Measurements from ENCODE around the gene ZNF740. TPM values are rescaled to one million over a fixed set of nuclear protein-coding genes. Genes with fewer than 3 reads are reported as not detected.

ZNF740 gene
- total RNA-seq, 1 donor from 2014 or later, result 16.6 TPM

DNA sequence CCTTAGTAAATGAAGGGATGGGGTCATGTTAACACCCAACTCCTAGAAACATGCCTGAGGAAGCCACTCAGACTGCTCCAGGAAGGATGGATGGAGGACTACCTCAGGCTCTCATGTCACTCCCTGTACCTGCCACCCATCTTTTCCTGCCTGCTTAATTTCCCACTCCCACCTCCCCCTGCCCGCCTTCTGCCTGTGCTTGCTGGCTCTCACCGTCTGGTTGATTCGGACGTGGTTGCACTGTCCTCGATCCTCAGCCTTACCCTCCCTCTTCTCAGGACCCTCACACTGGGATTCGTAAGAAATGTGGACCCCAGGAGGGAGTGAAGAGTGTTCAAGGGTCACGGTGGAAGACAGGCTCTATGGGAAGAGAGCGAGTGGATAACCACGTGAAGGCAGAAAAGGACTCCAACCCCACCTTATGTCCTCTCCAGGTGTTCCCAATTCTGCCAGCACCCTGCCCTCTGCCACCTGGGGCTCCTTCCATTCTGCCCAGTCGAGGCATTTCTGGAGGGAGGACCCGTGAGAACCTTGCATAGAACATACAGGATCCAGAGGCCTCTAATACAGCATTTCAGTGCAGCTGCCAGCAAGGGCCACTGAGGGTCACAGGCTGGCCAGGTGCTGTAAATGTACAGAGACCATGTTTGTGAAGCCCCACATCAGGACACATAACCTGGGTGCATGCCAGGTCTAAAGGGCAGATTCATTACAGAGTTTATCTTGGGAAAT lies 13.6 kb downstream of the ZNF740 start:
- Histone ChIP-seq H3K36me3 (ENCODE audit: control insufficient read depth, insufficient read depth, low read length) (peaks cover 1% of the 10 kb centered on the region), H3K27me3 (ENCODE audit: control insufficient read depth, insufficient read depth, low read length) (no peaks in the 10 kb centered on the region), H3K4me3 (ENCODE audit: low read depth, low read length) (no peak overlapping the region)
- FAIRE-seq, result peak; percentile 81
- TF ChIP-seq, protein P1, sequence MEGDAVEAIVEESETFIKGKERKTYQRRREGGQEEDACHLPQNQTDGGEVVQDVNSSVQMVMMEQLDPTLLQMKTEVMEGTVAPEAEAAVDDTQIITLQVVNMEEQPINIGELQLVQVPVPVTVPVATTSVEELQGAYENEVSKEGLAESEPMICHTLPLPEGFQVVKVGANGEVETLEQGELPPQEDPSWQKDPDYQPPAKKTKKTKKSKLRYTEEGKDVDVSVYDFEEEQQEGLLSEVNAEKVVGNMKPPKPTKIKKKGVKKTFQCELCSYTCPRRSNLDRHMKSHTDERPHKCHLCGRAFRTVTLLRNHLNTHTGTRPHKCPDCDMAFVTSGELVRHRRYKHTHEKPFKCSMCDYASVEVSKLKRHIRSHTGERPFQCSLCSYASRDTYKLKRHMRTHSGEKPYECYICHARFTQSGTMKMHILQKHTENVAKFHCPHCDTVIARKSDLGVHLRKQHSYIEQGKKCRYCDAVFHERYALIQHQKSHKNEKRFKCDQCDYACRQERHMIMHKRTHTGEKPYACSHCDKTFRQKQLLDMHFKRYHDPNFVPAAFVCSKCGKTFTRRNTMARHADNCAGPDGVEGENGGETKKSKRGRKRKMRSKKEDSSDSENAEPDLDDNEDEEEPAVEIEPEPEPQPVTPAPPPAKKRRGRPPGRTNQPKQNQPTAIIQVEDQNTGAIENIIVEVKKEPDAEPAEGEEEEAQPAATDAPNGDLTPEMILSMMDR (IDR thresholded peaks at IDR 0.05; ENCODE audit: insufficient read depth, low read length, severe bottlenecking), result no peak
- no peak for DNase-seq (ENCODE audit: low read depth)

DNA sequence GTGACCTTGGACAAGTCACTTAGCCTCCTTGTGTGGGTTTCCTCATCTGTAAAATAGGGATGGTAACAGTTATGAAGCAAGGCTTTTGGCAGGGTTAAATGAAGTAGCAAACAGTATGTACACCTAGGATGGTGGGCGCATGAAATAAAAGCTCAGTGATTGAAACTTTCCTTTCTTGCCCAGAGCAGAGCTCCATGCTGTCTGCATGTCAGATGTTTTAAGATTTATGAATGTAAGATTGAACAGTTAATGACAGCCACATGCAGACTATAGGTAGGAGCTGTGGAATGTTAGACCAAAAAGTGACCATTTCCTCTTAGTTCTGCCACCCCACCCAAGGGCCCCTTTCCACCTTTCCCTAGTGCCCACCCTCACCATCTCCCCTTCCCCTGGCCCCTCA lies 14.5 kb downstream of the ZNF740 start:
- Histone ChIP-seq H3K27me3 (ENCODE audit: control insufficient read depth, insufficient read depth, low read length) (no peaks in the 10 kb centered on the region), H3K4me3 (ENCODE audit: low read depth, low read length) (no peak overlapping the region), H3K36me3 (ENCODE audit: control insufficient read depth, insufficient read depth, low read length) (peaks cover 1% of the 10 kb centered on the region)
- no peak for DNase-seq (ENCODE audit: low read depth)
- FAIRE-seq, result no peak
- TF ChIP-seq, protein P1 (IDR thresholded peaks at IDR 0.05; ENCODE audit: insufficient read depth, low read length, severe bottlenecking), result no peak

DNA sequence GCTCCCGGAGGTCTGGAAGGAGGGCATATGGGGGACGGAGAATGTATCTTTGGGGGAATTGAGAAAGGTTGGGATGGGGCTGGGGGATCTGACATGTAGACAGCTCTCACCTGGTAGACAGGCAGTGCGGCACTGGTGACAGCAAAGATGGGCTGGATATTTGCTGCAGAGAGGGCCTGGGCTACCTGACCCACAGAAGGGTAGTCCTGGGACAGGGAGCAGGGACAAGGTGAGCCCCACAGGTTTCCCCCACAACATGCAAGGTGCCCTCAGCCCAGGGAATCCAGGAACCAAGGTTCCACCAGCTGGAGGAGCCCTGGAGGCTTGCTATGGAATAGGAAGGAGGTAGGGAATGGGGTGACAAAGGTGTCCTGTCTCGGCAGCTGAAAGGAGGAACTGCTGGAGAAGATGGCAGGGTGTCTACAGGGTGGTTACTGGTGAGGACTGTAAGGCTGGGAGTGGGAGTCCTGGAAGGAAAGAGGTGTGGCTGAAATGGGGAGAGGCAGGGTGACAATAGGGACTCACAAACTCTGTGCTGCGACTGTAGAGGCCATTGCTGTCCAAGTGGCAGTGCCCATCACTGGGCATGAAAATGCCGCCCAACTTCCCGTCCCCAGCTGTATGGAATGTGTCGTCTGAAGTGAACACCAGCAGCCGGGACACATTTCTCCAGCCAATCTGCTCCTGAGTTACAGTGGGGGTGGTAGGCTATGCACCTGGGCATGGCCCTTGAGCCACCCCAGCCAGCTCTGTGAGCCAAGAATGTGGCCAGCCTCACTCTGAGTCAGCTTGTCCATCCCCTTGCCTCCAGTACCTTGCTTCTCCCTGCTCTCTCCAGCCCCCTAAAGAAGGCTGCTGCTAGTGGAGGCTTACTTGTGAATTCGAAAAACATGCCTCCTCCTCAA lies 15.2 kb downstream of the ZNF740 start:
- DNase-seq (ENCODE audit: low read depth) (peak; percentile 35), FAIRE-seq (no peak)
- H3K4me3 ChIP-seq (ENCODE audit: low read depth, low read length), result no peak overlapping the region
- TF ChIP-seq, protein P1 (IDR thresholded peaks at IDR 0.05; ENCODE audit: insufficient read depth, low read length, severe bottlenecking), result no peak
- H3K36me3 ChIP-seq (ENCODE audit: control insufficient read depth, insufficient read depth, low read length), result no peaks in the 10 kb centered on the region
- H3K27me3 ChIP-seq (ENCODE audit: control insufficient read depth, insufficient read depth, low read length), result no peaks in the 10 kb centered on the region

DNA sequence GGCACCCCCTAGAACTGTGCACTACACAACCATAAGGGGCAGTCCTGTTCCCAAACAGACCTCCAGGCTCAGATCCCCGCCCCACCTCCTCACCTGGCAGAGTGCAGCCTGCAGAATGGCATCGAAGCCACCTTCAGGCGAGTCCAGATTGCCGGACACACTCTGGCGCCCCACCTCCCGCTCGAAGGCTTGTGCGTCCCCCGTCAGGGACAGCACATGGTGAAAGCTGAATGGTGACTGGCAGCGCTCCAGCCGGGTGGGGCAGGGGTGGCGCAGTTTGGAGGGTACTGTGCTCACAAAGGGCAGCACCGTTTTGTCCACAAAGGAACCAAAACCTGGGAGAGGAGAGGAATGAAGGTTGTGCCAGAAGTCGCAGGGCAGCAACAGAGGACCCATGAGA lies 16.0 kb downstream of the ZNF740 start:
- Histone ChIP-seq H3K36me3 (ENCODE audit: control insufficient read depth, insufficient read depth, low read length) (no peaks in the 10 kb centered on the region), H3K27me3 (ENCODE audit: control insufficient read depth, insufficient read depth, low read length) (no peaks in the 10 kb centered on the region), H3K4me3 (ENCODE audit: low read depth, low read length) (no peak overlapping the region)
- DNase-seq (ENCODE audit: low read depth), result no peak
- TF ChIP-seq, protein P1 (IDR thresholded peaks at IDR 0.05; ENCODE audit: insufficient read depth, low read length, severe bottlenecking), result peak; percentile 4
- no peak for FAIRE-seq

DNA sequence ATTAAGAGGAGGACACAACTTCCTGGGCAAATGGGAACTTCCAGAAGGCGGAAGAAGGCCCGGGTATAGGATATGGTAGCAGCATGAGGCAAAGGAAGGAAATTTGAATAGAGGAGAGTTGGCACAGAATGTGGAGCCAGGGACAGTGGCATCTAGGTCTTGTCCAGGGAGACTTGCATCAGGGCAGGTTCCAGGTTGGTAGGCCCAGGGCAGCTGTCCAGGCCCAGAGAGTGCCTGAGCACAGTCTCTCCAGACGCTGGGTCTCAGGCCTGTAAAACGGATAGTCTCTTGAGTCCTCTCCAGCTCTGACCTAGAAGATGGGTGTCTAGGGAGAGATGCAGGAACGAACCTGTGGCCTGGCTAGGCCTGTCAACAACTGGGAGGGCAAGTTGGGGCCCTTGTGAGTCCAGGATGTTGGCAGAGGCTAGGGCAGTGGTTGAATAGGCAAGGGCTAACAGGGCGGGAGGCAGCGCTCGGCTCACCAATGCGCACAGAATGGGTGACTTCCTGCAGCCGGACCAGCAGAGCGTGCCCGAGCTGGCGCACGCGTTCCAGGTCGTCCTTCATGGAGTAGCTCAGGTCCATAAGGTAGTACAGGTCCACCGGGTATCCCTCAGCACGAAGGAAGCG lies 16.6 kb downstream of the ZNF740 start:
- Histone ChIP-seq H3K36me3 (ENCODE audit: control insufficient read depth, insufficient read depth, low read length) (no peaks in the 10 kb centered on the region), H3K4me3 (ENCODE audit: low read depth, low read length) (no peak overlapping the region)

More for the DNA sequence above, 16.6 kb downstream of the ZNF740 start:
- H3K27me3 ChIP-seq (ENCODE audit: control insufficient read depth, insufficient read depth, low read length), result no peaks in the 10 kb centered on the region
- TF ChIP-seq, protein P1 (IDR thresholded peaks at IDR 0.05; ENCODE audit: insufficient read depth, low read length, severe bottlenecking), result no peak
- DNase-seq (ENCODE audit: low read depth) (no peak), FAIRE-seq (no peak)

All from bronchial epithelial cell (primary cell).